ENCODE measurements around the gene PAX6.

The PAX6 gene

GRCh38 chr11:31796499-31797189, 14.5 kb downstream of the PAX6 start:
- no peak for DNase-seq

- DNase-seq, result no peak
These were observed 15.2 kb downstream of the PAX6 start for GRCh38 chr11:31795706-31796498.

GRCh38 chr11:31794548-31794947, 16.6 kb downstream of the PAX6 start:
- DNase-seq, result no peak

- DNase-seq, result no peak
These were observed 17.9 kb downstream of the PAX6 start for GRCh38 chr11:31793264-31793663.

DNA sequence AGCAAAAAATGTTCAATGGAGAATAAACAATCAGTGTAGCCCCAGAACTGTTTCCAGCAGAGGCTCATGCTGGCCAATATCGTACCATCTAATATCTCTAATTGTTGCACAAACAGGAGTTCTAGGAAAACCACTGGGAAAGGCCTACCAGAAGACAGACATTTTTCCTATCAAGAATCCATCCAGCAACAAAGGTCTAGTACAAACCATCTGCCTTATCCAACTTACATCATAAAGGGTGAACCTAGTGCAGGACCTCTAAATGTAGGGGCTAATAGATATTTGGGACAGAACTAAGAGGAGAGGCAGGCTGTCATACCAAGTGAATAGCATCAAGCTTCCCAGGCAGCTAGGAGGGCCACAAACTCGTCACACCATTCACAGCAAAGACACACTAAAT, 18.7 kb downstream of the PAX6 start:
- no peak for DNase-seq

DNA sequence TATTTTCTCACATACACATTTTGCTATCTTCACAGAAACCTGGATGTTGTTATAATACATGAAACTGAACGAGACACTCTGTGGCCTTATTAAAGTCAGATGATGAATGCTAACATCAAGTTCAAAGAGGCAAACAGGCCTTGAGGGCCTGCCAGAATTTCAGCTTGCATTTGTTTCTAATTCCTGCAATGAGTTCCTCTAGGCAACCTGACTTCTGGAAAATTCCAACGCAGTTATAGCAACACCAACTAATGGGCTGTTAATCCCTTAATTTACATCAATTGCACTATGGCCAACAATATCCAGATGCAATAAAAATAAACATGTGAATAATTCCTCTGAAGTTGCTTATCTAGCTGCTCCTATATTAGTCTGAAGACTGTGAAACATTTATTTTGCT, 19.1 kb downstream of the PAX6 start:
- no peak for DNase-seq

- DNase-seq, result no peak
These were observed 20.5 kb downstream of the PAX6 start for GRCh38 chr11:31790649-31791048.

DNA sequence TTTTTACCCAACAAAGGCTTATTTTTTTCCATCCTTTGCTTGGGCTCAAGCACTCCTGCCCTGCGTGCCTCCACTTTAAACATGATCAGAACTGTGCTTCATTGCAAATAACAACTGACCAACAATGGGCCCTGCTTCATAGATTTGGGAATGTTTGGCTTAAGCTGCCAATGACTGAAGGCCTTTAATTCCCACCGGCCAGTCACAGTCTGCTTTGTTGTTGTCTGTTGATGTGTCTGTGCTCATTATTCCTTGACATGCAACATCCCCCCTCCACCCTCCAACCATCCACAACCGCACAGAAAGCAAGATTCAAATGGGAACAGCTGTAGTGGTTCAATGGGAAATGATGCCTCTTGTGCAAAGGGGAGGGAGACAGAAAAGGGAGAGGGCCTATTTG, 23.0 kb downstream of the PAX6 start:
- no peak for DNase-seq

- no peak for DNase-seq
These were observed 24.0 kb downstream of the PAX6 start for GRCh38 chr11:31786996-31787685.

GRCh38 chr11:31784611-31785010, 26.5 kb downstream of the PAX6 start:
- no peak for DNase-seq

DNA sequence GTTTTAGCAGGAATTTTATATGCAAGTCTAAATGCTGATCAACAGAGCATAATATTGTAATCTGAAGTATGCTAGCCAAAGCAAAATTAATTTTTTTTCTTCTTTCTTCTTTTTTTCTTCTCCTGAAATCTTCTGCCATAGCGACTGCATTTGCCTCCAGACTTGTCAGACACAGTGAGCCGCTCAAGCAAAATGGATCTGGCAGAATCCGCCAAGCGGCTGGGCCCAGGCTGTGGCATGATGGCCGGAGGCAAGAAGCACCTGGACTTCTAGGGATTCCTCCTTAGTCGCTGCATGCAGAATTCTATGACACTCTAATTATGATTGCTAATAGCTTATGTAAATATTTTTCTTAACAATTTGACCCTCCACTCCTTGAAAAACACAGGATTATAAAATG, 27.9 kb downstream of the PAX6 start:
- peak in 1 of 2 experiments; percentile 82 for DNase-seq

DNA sequence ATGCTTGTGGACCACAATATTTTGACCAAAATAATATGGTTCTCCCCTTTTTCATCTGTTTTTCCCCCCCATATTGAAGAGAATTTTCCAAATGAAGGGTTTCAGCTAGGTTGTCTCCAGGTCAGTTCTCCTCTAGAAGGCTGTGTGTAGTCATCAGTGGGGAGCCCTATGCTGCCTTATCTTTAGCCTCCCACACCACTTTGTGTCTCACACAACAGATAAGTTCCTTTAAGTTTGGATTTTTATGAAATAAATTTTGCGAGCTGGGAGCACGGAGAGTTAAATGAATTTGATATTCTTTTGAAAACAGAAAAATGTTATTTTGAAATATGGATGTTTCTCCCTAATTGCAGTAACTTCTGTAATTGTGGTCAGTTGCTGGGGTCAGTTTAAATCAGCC, 28.9 kb downstream of the PAX6 start:
- DNase-seq, result no peak

GRCh38 chr11:31780480-31780971, 30.6 kb downstream of the PAX6 start:
- DNase-seq, result peak in 1 of 2 experiments; percentile 61

- DNase-seq, result peak in 1 of 2 experiments; percentile 52
These were observed 31.0 kb downstream of the PAX6 start for GRCh38 chr11:31780078-31780477.

- DNase-seq, result no peak
These were observed 31.7 kb downstream of the PAX6 start for GRCh38 chr11:31779374-31779791.

GRCh38 chr11:31772412-31772811, 38.7 kb downstream of the PAX6 start:
- DNase-seq, result no peak

GRCh38 chr11:31770011-31770700, 41.0 kb downstream of the PAX6 start:
- peak in 1 of 2 experiments; percentile 32 for DNase-seq

- DNase-seq, result peak in 1 of 2 experiments; percentile 64
These were observed 42.1 kb downstream of the PAX6 start for GRCh38 chr11:31768749-31769640.

DNA sequence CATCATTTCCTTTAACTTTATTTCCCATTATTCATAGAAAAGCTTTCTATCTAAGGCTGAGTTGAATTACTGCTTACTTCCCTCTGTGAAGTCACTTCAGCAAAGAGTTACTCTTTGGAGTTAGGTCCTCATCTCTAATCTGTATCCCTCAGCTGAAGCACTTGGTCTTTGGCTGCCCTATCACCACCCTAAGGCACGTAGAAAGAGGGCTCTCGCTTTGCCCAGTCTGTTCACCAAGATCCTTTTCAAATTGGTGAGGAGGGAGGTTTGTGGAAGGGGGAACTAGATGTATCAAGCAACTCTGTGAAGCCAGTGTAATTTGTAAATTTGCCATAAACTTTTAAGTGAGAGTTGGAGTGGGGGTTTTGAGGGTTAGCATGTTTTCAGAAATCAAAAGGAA, 43.4 kb downstream of the PAX6 start:
- no peak for DNase-seq

DNA sequence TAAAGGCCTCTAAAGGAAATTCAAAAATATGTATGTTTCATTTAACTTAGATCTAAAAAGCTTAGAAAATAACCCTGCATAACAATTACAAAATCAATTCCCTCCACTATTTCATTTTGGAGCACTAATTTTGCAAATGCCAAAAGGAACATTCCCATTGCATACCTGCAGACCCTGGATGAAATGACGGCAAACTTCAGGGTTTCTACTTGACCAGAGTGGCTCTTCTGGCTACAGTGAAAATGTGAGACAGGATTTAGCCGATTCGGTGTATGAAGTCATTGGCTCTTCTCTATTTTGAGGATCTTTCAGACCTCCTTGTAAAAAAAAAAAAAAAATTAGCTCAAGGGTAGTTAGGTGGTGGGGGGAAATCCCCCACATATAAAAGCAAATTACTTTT, 44.1 kb downstream of the PAX6 start:
- DNase-seq, result no peak

- DNase-seq, result peak in 1 of 2 experiments; percentile 19
These were observed 46.4 kb downstream of the PAX6 start for GRCh38 chr11:31764766-31765165.

DNA sequence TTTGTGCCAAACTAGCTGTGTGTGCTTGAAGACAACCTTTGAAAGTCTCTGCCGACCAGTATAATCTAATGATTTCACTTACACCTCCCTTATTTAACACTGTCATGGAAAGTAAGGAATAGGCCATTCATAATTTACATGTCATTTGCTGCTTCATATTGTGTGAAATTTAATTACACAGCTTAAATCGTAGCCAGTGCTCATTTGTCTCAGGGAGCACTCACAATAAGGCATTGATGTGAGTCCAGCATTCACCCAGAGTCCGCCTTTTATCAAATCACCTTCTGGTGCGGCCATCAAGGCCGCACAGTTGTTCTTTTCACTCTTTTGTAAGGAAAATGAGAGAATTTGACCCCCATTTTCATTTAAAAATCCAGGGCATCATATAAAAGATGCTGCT, 46.9 kb downstream of the PAX6 start:
- peak in 1 of 2 experiments; percentile 70 for DNase-seq
